GM12873 (cell line): ENCODE measurements around the gene ART1.

Experiments
- TF ChIP-seq, protein P1 (sequence below): IDR thresholded peaks from 2 replicates; pipeline ENCODE4 v1.5.1; 2012; ENCODE audit warnings: low read depth, mild to moderate bottlenecking, moderate library complexity, low read length, control low read depth; ENCODE audit not compliant: insufficient read depth; ENCODE audit errors: missing control alignments

ART1 gene

DNA sequence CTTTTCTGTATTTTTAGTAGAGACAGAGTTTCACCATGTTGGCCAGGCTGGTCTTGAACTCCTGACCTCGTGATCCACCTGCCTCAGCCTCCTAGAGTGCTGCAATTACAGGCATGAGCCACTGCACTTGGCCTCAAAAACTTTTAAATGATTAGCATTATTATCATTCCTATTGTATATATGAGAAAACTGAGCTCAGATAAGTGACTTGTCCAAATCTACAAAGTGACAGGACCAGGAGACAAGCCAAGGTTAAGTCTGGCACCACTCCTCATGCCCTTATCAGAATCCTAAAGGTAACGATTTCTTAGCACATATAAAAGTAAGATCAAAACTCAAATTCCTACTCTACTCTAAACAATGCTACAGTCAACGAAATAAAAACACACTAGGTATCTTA is 58.5 kb downstream of the ART1 start:
- TF ChIP-seq, protein P1, sequence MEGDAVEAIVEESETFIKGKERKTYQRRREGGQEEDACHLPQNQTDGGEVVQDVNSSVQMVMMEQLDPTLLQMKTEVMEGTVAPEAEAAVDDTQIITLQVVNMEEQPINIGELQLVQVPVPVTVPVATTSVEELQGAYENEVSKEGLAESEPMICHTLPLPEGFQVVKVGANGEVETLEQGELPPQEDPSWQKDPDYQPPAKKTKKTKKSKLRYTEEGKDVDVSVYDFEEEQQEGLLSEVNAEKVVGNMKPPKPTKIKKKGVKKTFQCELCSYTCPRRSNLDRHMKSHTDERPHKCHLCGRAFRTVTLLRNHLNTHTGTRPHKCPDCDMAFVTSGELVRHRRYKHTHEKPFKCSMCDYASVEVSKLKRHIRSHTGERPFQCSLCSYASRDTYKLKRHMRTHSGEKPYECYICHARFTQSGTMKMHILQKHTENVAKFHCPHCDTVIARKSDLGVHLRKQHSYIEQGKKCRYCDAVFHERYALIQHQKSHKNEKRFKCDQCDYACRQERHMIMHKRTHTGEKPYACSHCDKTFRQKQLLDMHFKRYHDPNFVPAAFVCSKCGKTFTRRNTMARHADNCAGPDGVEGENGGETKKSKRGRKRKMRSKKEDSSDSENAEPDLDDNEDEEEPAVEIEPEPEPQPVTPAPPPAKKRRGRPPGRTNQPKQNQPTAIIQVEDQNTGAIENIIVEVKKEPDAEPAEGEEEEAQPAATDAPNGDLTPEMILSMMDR: no peak

DNA sequence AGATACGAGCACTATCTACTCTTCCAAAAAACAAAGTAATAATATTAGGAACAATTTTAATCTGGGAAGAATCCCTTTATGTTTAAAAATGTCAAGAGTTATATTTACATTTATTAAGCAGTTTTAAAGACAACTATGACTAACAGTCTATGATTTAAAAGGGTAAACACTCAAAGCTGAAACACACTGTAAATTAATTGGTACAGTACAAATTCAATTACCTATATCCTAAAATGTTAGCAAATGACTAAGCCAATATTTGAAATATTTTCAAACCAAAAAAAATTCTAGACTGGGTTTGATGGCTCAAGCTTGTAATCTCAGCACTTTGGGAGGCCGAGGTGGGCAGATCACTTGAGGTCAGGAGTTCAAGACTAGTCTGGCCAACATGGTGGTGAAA is 62.2 kb downstream of the ART1 start:
- TF ChIP-seq, protein P1: no peak

DNA sequence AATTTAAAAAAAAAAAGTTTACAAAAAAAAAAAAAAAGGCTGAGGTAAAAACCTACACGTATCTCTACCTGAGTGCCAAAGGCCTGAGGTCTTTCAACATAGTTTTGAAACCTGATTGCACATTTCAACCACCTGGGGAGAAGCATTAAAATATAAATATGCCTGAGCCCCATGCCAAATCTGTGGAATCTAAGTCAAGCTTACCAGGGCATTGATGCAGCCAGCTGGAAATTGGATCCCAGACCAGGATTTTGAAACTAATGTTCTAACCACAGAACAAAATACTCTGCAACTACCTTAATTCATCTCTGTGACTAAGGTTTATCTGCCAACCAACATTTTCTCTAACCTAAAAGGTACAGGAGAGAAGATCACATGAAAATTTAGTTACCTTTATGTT is 65.0 kb downstream of the ART1 start:
- TF ChIP-seq, protein P1: no peak

DNA sequence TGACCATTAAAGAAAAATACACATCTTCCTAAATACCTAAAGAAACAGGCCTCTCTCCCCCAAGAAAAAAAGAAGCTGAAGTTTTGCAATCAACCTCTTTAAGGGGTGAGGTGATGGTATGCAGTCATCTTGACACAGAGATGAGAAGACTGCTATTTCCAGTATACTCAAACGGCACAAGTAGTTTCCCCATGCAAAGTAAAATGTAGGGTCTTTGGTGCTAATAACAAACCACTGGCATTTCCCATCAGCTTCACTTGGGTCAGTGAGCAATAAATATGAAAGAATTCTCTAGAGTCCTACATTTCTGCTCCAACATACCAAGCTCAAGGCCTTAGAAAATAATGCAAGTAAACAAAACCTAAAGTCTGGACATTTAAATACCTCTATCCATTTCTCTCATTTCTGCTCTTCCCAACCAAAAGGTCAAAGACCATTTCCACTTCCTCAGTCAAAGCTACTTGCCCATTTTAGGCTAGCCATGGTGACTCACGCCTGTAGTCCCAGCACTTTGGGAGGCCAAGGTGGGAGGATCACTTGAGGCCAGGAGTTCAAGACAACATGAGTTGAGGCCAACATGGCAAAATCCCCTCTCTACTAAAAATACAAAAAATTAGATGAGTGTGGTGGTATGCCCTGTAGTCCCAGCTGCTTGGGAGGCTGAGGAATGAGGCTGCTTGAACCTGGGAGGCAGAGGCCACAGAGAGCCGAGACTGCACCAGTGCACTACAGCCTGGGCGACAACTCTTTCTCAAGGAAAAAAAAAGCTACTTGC is 65.7 kb downstream of the ART1 start:
- TF ChIP-seq, protein P1: no peak

DNA sequence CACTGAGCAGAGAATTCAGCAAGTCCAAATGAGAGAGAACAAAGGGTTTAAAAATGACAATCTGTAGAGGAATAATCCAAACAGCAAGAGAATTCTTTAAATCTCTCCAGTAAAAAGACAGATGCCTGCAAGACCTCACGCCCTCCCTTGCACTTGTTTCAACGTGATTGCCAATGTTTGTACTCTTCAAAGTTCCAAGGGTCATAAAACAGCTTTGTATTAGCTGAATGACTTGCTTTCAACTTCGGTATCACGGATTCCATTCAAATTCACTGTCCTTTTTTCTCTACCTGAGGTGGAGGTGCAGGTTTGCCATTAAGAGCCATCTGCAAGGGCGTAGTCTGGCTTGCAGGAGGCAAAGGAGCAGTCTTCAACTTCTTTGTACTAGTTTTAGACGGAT is 67.3 kb downstream of the ART1 start:
- TF ChIP-seq, protein P1: no peak
